SK-N-SH (cell line): ENCODE results near the gene CDH18.

Experiments used
- CTCF ChIP-seq: fragments of 200-600 bp; sonication (generic); IDR thresholded peaks from 2 replicates; pipeline ENCODE4 v1.6.1; 2017; ENCODE audit warnings: antibody characterized with exemption, mild to moderate bottlenecking, moderate library complexity
- ELF1 ChIP-seq: IDR thresholded peaks from 2 replicates; pipeline ENCODE4 v1.4.0; 2012
- GABPA ChIP-seq: IDR thresholded peaks from 2 replicates; pipeline ENCODE4 v1.4.0; 2012; ENCODE audit warnings: low read depth, mild to moderate bottlenecking
- JUND ChIP-seq: IDR thresholded peaks from 2 replicates; pipeline ENCODE4 v1.4.0; 2012
- PBX3 ChIP-seq: IDR thresholded peaks from 2 replicates; pipeline ENCODE4; 2012
- RAD21 ChIP-seq: IDR thresholded peaks from 2 replicates; pipeline ENCODE4 v1.6.1; 2012; ENCODE audit warnings: mild to moderate bottlenecking, low read length
- TAF1 ChIP-seq: IDR thresholded peaks from 2 replicates; pipeline ENCODE4 v1.6.1; 2012; ENCODE audit warnings: low read depth, mild to moderate bottlenecking, low read length, moderate library complexity, borderline replicate concordance
- ZBTB33 ChIP-seq: IDR thresholded peaks from 2 replicates; pipeline ENCODE4 v1.4.0; 2012; ENCODE audit warnings: low read depth, borderline replicate concordance
- TF ChIP-seq, protein P1 (sequence below): IDR thresholded peaks from 2 replicates; pipeline ENCODE4 v1.4.0; 2012; ENCODE audit warnings: low read depth

- TF ChIP-seq JUND (no peak), CTCF (no peak), GABPA (no peak), PBX3 (no peak), TAF1 (no peak), ZBTB33 (no peak), ELF1 (no peak), RAD21 (no peak)
- TF ChIP-seq, protein P1, sequence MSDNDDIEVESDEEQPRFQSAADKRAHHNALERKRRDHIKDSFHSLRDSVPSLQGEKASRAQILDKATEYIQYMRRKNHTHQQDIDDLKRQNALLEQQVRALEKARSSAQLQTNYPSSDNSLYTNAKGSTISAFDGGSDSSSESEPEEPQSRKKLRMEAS = no peak
Measured at GRCh38 chr5:19719109-19719508, 268.9 kb downstream of the CDH18 start.
